SK-N-SH (cell line): ENCODE results near the gene AFAP1. TPM values are rescaled to one million over a fixed set of nuclear protein-coding genes. Genes with fewer than 3 reads are reported as not detected.

Source experiments
- CTCF ChIA-PET: fragments of 300-600, 350-600 bp; formaldehyde crosslinking; extraction: SDS; loops from one replicate; lab custom pipeline; 2021; lab: Yijun Ruan, JAX
- POLR2A ChIA-PET: fragments of 350-600 bp; sonication (Branson Sonifier 250); formaldehyde crosslinking; extraction: SDS; loops from one replicate; lab custom pipeline; 2020; ENCODE audit warnings: antibody characterized with exemption, inconsistent platforms; lab: Yijun Ruan, JAX
- DNase-seq: peaks from one replicate; pipeline ENCODE4 v3.0.0; 2012
- H2AFZ ChIP-seq: fragments of 200-600 bp; sonication (generic); 2 replicates; pipeline ENCODE4 v1.8.1; 2016; ENCODE audit warnings: antibody characterized with exemption, mild to moderate bottlenecking, low read depth
- H3F3A ChIP-seq: fragments of 200-600 bp; sonication (generic); replicated peaks from 2 replicates; pipeline ENCODE3; 2016; ENCODE audit warnings: antibody characterized with exemption, mild to moderate bottlenecking; ENCODE audit not compliant: insufficient read depth
- H3K27ac ChIP-seq, 2 experiments: fragments of 200-500 bp in 1 of 2; fragments of 200-600 bp in 1 of 2; sonication (Bioruptor generic) in 1 of 2; sonication (generic), shearing (Covaris generic) in 1 of 2; 2 replicates each; pipeline versions ENCODE4 v1.5.1 to v1.6.1; 2014 to 2016; ENCODE audit warnings: low read depth in 2 of 2, inconsistent platforms in 1 of 2, low read length in 1 of 2, mild to moderate bottlenecking in 1 of 2, mixed read lengths in 1 of 2
- H3K27me3 ChIP-seq: fragments of 200-600 bp; sonication (generic), shearing (Covaris generic); 2 replicates; pipeline ENCODE4 v1.6.1; 2016; ENCODE audit warnings: mixed run types; ENCODE audit not compliant: insufficient read depth
- H3K36me3 ChIP-seq, 2 experiments: fragments of 200-500 bp in 1 of 2; fragments of 200-600 bp in 1 of 2; sonication (Bioruptor generic) in 1 of 2; sonication (generic) in 1 of 2; replicated peaks in 1 of 2; 2 replicates each; pipeline versions ENCODE3 to v1.5.1; 2014 to 2016; ENCODE audit warnings: low read length in 1 of 2, mild to moderate bottlenecking in 1 of 2; ENCODE audit not compliant: insufficient read depth in 2 of 2, control insufficient read depth in 1 of 2
- H3K4me1 ChIP-seq, 2 experiments: fragments of 200-500 bp in 1 of 2; fragments of 200-600 bp in 1 of 2; sonication (Bioruptor generic) in 1 of 2; sonication (generic), shearing (Covaris generic) in 1 of 2; 2 replicates each; pipeline versions ENCODE4 v1.5.1 to v1.6.1; 2014 to 2016; ENCODE audit warnings: low read depth in 1 of 2, low read length in 1 of 2, mixed run types in 1 of 2; ENCODE audit not compliant: insufficient read depth in 2 of 2, control insufficient read depth in 1 of 2
- H3K4me2 ChIP-seq: fragments of 200-600 bp; sonication (generic), shearing (Covaris generic); 2 replicates; pipeline ENCODE4 v1.6.1; 2017; ENCODE audit warnings: mixed run types
- H3K4me3 ChIP-seq, 2 experiments: fragments of 200-500 bp in 1 of 2; fragments of 200-600 bp in 1 of 2; sonication (Bioruptor generic) in 1 of 2; sonication (generic), shearing (Covaris generic) in 1 of 2; 2 replicates each; pipeline versions ENCODE4 v1.5.1 to v1.8.1; 2014 to 2016; ENCODE audit warnings: low read depth in 2 of 2, inconsistent platforms in 1 of 2, low read length in 1 of 2, mild to moderate bottlenecking in 1 of 2, mixed read lengths in 1 of 2, moderate library complexity in 1 of 2
- H3K79me2 ChIP-seq: fragments of 200-600 bp; sonication (generic); 2 replicates; pipeline ENCODE4 v1.8.1; 2017; ENCODE audit warnings: mild to moderate bottlenecking; ENCODE audit not compliant: insufficient read depth
- H3K9ac ChIP-seq: fragments of 200-600 bp; sonication (generic); 2 replicates; pipeline ENCODE4 v1.6.1; 2017; ENCODE audit warnings: mixed run types
- H3K9me2 ChIP-seq: fragments of 200-600 bp; sonication (generic); 2 replicates; pipeline ENCODE4 v1.6.1; 2017; ENCODE audit warnings: mixed run types
- H3K9me3 ChIP-seq: fragments of 200-600 bp; sonication (generic); 2 replicates; pipeline ENCODE4 v1.6.1; 2017; ENCODE audit warnings: mixed run types, mild to moderate bottlenecking, moderate library complexity
- H4K20me1 ChIP-seq: fragments of 200-600 bp; sonication (generic); 2 replicates; pipeline ENCODE4 v1.6.1; 2017; ENCODE audit warnings: mild to moderate bottlenecking, mixed run types; ENCODE audit not compliant: insufficient read depth
- CTCF ChIP-seq: fragments of 200-600 bp; sonication (generic); IDR thresholded peaks from 2 replicates; pipeline ENCODE4 v1.6.1; 2017; ENCODE audit warnings: antibody characterized with exemption, mild to moderate bottlenecking, moderate library complexity
- ELF1 ChIP-seq: IDR thresholded peaks from 2 replicates; pipeline ENCODE4 v1.4.0; 2012
- EZH2phosphoT487 ChIP-seq: fragments of 200-600 bp; sonication (generic); IDR thresholded peaks from 2 replicates; pipeline ENCODE4 v1.6.1; 2017; ENCODE audit warnings: low read depth, mixed run types, mild to moderate bottlenecking, antibody characterized with exemption, moderate library complexity, borderline replicate concordance
- FOXM1 ChIP-seq: IDR thresholded peaks from 2 replicates; pipeline ENCODE4 v1.4.0; 2012; ENCODE audit warnings: low read depth, mild to moderate bottlenecking
- GABPA ChIP-seq: IDR thresholded peaks from 2 replicates; pipeline ENCODE4 v1.4.0; 2012; ENCODE audit warnings: low read depth, mild to moderate bottlenecking
- GATA2 ChIP-seq: sonication (generic); formaldehyde crosslinking; IDR thresholded peaks from 2 replicates; pipeline ENCODE4 v1.5.0; 2020; ENCODE audit warnings: mild to moderate bottlenecking, missing genetic modification reagents
- JUND ChIP-seq: IDR thresholded peaks from 2 replicates; pipeline ENCODE4 v1.4.0; 2012
- NFIC ChIP-seq: IDR thresholded peaks from 2 replicates; pipeline ENCODE4 v1.4.0; 2012; ENCODE audit warnings: borderline replicate concordance
- NRF1 ChIP-seq: IDR thresholded peaks from 2 replicates; pipeline ENCODE4 v1.6.1; 2012; ENCODE audit warnings: low read depth, mild to moderate bottlenecking, low read length
- POLR2AphosphoS5 ChIP-seq: IDR thresholded peaks from 2 replicates; pipeline ENCODE4 v1.6.1; 2012; ENCODE audit warnings: low read depth, low read length
- REST ChIP-seq: IDR thresholded peaks from 2 replicates; pipeline ENCODE4 v1.6.1; 2012; ENCODE audit warnings: mild to moderate bottlenecking, low read depth, low read length, moderate library complexity
- USF1 ChIP-seq: IDR thresholded peaks from 2 replicates; pipeline ENCODE4 v1.4.0; 2012; ENCODE audit warnings: low read depth, borderline replicate concordance
- USF2 ChIP-seq: fragments of 150-350 bp; IDR thresholded peaks from 2 replicates; pipeline ENCODE4 v1.6.1; 2017; ENCODE audit warnings: antibody characterized with exemption, low read length, low read depth, borderline replicate concordance
- YY1 ChIP-seq: IDR thresholded peaks from 2 replicates; pipeline ENCODE4 v1.4.0; 2012; ENCODE audit warnings: low read depth, mild to moderate bottlenecking
- ZBTB33 ChIP-seq: IDR thresholded peaks from 2 replicates; pipeline ENCODE4 v1.4.0; 2012; ENCODE audit warnings: low read depth, borderline replicate concordance
- WGBS: methylation state at CpG from one replicate; pipeline ENCODE4 v1.1.6; 2017; ENCODE audit warnings: low lambda C conversion rate; 5-methylcytosine and 5-hydroxymethylcytosine counted together
- polyA plus RNA-seq, 3 experiments: library from polyadenylated mRNA; depleted of rRNA; stranded (reverse); fragments of >200 nt; gene quantifications; 2 replicates each; pipeline ENCODE4 v1.2.3, GENCODE V29; 2012

Gene AFAP1
- polyA plus RNA-seq, 1 of the 3 experiments (the other 2 are of a cell fraction): 67.9 TPM

- Histone ChIP-seq H3K36me3 (no peaks in the 10 kb centered on the region), H3K9me3 (no peaks in the 10 kb centered on the region), H3K27me3 (no peaks in the 10 kb centered on the region), H3K4me2 (no peak overlapping the region), H3K9me2 (no peaks in the 10 kb centered on the region), H3F3A (no peaks in the 10 kb centered on the region), H3K9ac (no peak overlapping the region), H3K27ac (no peak overlapping the region), H2AFZ (no peak overlapping the region), H3K4me3 (no peak overlapping the region), H4K20me1 (no peaks in the 10 kb centered on the region), H3K79me2 (no peaks in the 10 kb centered on the region), H3K4me1 (no peaks in the 10 kb centered on the region)
- TF ChIP-seq JUND (no peak), USF1 (no peak), CTCF (no peak), USF2 (no peak), ELF1 (no peak), NFIC (no peak), EZH2phosphoT487 (no peak), REST (no peak), POLR2AphosphoS5 (no peak)
- ChIA-PET CTCF (interaction anchor here (0.6 to 3.6 kb wide), 3 partner anchors 12 to 279 kb away, joined by 4 to 23 read pairs (median 4); no protein-coding TSS in a partner anchor), POLR2A (no interaction called here)
- DNase-seq: no peak
- WGBS: 84% methylated on average over 4 of the region's 4 CpGs
These were observed 208.2 kb downstream of the AFAP1 start for GRCh38 chr4:7731437-7731836.

- H3K27me3 ChIP-seq: no peaks in the 10 kb centered on the region
- no peak overlapping the region for H2AFZ ChIP-seq
- no peaks in the 10 kb centered on the region for H3F3A ChIP-seq
- H3K9me3 ChIP-seq: no peaks in the 10 kb centered on the region
- no peaks in the 10 kb centered on the region for H3K79me2 ChIP-seq
- no peak overlapping the region for H3K4me3 ChIP-seq
- H3K9me2 ChIP-seq: no peaks in the 10 kb centered on the region
- H3K4me1 ChIP-seq: no peaks in the 10 kb centered on the region
- no peaks in the 10 kb centered on the region for H4K20me1 ChIP-seq
- WGBS: no CpG with 5 or more reads among the region's 1 CpG
- ChIA-PET POLR2A (no interaction called here), CTCF (interaction anchor here (0.6 to 1.8 kb wide), 4 partner anchors 8 to 545 kb away, joined by 3 to 9 read pairs (median 3); no protein-coding TSS in a partner anchor)
- no peaks in the 10 kb centered on the region for H3K36me3 ChIP-seq
- H3K4me2 ChIP-seq: no peak overlapping the region
- no peak overlapping the region for H3K9ac ChIP-seq
- no peak for DNase-seq
- TF ChIP-seq GABPA: no peak
- TF ChIP-seq ZBTB33: no peak
- TF ChIP-seq YY1: no peak
- TF ChIP-seq JUND: no peak
- no peak for TF ChIP-seq GATA2 (CRISPR knock-in tag)
- TF ChIP-seq NRF1: no peak
- TF ChIP-seq FOXM1: no peak
- H3K27ac ChIP-seq: no peak overlapping the region
These were observed 211.9 kb downstream of the AFAP1 start for GRCh38 chr4:7727749-7728148.
